ENCODE results near the gene GBP3. TPM values are rescaled to one million over a fixed set of nuclear protein-coding genes. Genes with fewer than 3 reads are reported as not detected.

GBP3 gene
- total and polyA plus RNA-seq, 2 donors (not counting 1 experiment from before 2014, with no cell fraction given), result 9.3 to 16.4 TPM

DNA sequence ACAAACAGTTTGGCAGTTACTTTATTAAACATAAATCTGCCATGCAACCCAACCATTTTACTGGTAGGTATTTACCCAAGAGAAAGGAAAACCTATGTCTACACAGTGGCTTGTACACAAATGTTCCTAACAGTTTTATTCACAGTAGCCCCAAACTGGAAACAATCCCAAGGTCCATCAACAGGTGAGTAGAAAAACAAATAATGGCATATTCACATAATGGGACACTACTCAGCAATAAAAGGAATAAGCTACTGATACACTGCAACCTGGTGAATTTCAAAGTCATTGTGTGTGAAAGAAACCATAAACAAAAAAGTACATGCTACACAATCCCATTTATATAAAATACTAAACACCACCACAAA lies 42.9 kb downstream of the GBP3 start:
- Histone ChIP-seq H3K27me3 (replicated peaks in 1 of 4; ENCODE audit: control extremely low read depth in 1 of 4, control insufficient read depth in 3 of 4, insufficient read depth in 4 of 4, low read length in 3 of 4) (no peaks in the 10 kb centered on the region), H3K79me2 (ENCODE audit: control insufficient read depth, insufficient read depth, low read length) (peaks cover 49% of the 10 kb centered on the region), H3K36me3 (replicated peaks in 1 of 2; ENCODE audit: control extremely low read depth in 1 of 2, control insufficient read depth in 1 of 2, extremely low read depth in 1 of 2, insufficient read depth in 2 of 2, low read length in 1 of 2) (peaks cover 0 to 2% of the 10 kb centered on the region in 2 experiments), H4K20me1 (ENCODE audit: control insufficient read depth, insufficient read depth, low read length, poor library complexity, severe bottlenecking) (no peaks in the 10 kb centered on the region), H3K4me2 (replicated peaks; ENCODE audit: low read depth, low read length, poor library complexity, severe bottlenecking) (no peak overlapping the region), H3K4me1 (ENCODE audit: control insufficient read depth in 2 of 2, insufficient read depth in 2 of 2, low read length in 2 of 2) (peaks cover 12 to 14% of the 10 kb centered on the region in 2 donors), H3K9ac (ENCODE audit: low read length) (no peak overlapping the region), H3K4me3 (ENCODE audit: control extremely low read depth in 1 of 5, extremely low read depth in 1 of 5, insufficient read depth in 1 of 5, low read depth in 2 of 5, low read length in 4 of 5) (no peak overlapping the region), H2AFZ (ENCODE audit: insufficient read depth, low read depth, low read length, poor library complexity, severe bottlenecking) (no peak overlapping the region), H3K9me3 (ENCODE audit: control extremely low read depth in 1 of 3, control insufficient read depth in 2 of 3, insufficient read depth in 1 of 3, low read length in 2 of 3) (peaks cover 0 to 2% (median 0%) of the 10 kb centered on the region in 3 donors), H3K27ac (ENCODE audit: low read length in 2 of 2) (no peak overlapping the region)
- intact Hi-C loops (cut with micrococcal nuclease), result no loop called here
- H3K4me3 Mint-ChIP-seq, result no peak overlapping the region
- no peak for ATAC-seq (ENCODE audit: low read depth)
- H3K4me1 Mint-ChIP-seq, result peaks cover 41% of the 10 kb centered on the region
- DNase-seq, result no peak
- H3K27me3 Mint-ChIP-seq, result no peaks in the 10 kb centered on the region
- ChIA-PET POLR2A (no interaction called here), CTCF (no interaction called here)
- H3K9me3 Mint-ChIP-seq (ENCODE audit: insufficient read depth), result no peaks in the 10 kb centered on the region
- TF ChIP-seq CTCF (IDR thresholded peaks at IDR 0.05) (no peak), EZH2 (IDR thresholded peaks at IDR 0.05; ENCODE audit: borderline replicate concordance, insufficient read depth, low read depth, low read length, poor library complexity, severe bottlenecking) (no peak)
- no peak overlapping the region for H3K27ac Mint-ChIP-seq

- WGBS (ENCODE audit: insufficient coverage), result no CpG with 5 or more reads among the region's 2 CpGs
- Histone ChIP-seq H3K27me3 (replicated peaks in 1 of 4; ENCODE audit: control extremely low read depth in 1 of 4, control insufficient read depth in 3 of 4, insufficient read depth in 4 of 4, low read length in 3 of 4) (no peaks in the 10 kb centered on the region), H3K4me1 (ENCODE audit: control insufficient read depth in 2 of 2, insufficient read depth in 2 of 2, low read length in 2 of 2) (peaks cover 7 to 9% of the 10 kb centered on the region in 2 donors), H2AFZ (ENCODE audit: insufficient read depth, low read depth, low read length, poor library complexity, severe bottlenecking) (no peak overlapping the region), H3K36me3 (replicated peaks in 1 of 2; ENCODE audit: control extremely low read depth in 1 of 2, control insufficient read depth in 1 of 2, extremely low read depth in 1 of 2, insufficient read depth in 2 of 2, low read length in 1 of 2) (peaks cover 0 to 2% of the 10 kb centered on the region in 2 experiments), H3K9ac (ENCODE audit: low read length) (no peak overlapping the region), H3K79me2 (ENCODE audit: control insufficient read depth, insufficient read depth, low read length) (peaks cover 52% of the 10 kb centered on the region), H3K4me3 (ENCODE audit: control extremely low read depth in 1 of 5, extremely low read depth in 1 of 5, insufficient read depth in 1 of 5, low read depth in 2 of 5, low read length in 4 of 5) (no peak overlapping the region), H3K4me2 (replicated peaks; ENCODE audit: low read depth, low read length, poor library complexity, severe bottlenecking) (no peak overlapping the region), H3K9me3 (ENCODE audit: control extremely low read depth in 1 of 3, control insufficient read depth in 2 of 3, insufficient read depth in 1 of 3, low read length in 2 of 3) (peaks cover 0 to 7% (median 0%) of the 10 kb centered on the region in 3 donors), H4K20me1 (ENCODE audit: control insufficient read depth, insufficient read depth, low read length, poor library complexity, severe bottlenecking) (no peaks in the 10 kb centered on the region), H3K27ac (ENCODE audit: low read length in 2 of 2) (no peak overlapping the region)
- ChIA-PET CTCF (interaction anchor here (0.7 kb wide), 1 partner anchor 379 kb away, joined by 3 read pairs; no protein-coding TSS in a partner anchor), POLR2A (no interaction called here)
- Mint-ChIP-seq H3K27ac (no peak overlapping the region), H3K9me3 (ENCODE audit: insufficient read depth) (no peaks in the 10 kb centered on the region), H3K4me3 (no peak overlapping the region), H3K27me3 (no peaks in the 10 kb centered on the region), H3K4me1 (peaks cover 37% of the 10 kb centered on the region)
- TF ChIP-seq EZH2 (IDR thresholded peaks at IDR 0.05; ENCODE audit: borderline replicate concordance, insufficient read depth, low read depth, low read length, poor library complexity, severe bottlenecking) (no peak), CTCF (IDR thresholded peaks at IDR 0.05) (no peak)
- intact Hi-C loops (cut with micrococcal nuclease), result no loop called here
- DNase-seq, result no peak
- ATAC-seq (ENCODE audit: low read depth), result no peak
Observed at GRCh38 chr1:88979054-88979748, 43.5 kb downstream of the GBP3 start.

Data from B cell (primary cell).